Measurements from ENCODE around the gene WNT4. TPM values are rescaled to one million over a fixed set of nuclear protein-coding genes. Genes with fewer than 3 reads are reported as not detected.

The WNT4 gene
- total RNA-seq, 4 donors from 2014 or later: 9.4 to 18.8 (median 14.5) TPM

GRCh38 chr1:22132517-22133235, 10.2 kb downstream of the WNT4 start:
- 26 to 57% methylated on average over 11 to 15 of the region's 15 CpGs for WGBS, 2 donors
- H3K4me3 ChIP-seq (ENCODE audit: low read depth, poor library complexity, severe bottlenecking): no peak overlapping the region
- intact Hi-C loops (cut with DNase I; ENCODE audit: low total_unique reads): loop anchor here (10.0 kb wide), 1 partner anchor 142 kb away; no protein-coding TSS in a partner anchor
- TF ChIP-seq, protein P1, sequence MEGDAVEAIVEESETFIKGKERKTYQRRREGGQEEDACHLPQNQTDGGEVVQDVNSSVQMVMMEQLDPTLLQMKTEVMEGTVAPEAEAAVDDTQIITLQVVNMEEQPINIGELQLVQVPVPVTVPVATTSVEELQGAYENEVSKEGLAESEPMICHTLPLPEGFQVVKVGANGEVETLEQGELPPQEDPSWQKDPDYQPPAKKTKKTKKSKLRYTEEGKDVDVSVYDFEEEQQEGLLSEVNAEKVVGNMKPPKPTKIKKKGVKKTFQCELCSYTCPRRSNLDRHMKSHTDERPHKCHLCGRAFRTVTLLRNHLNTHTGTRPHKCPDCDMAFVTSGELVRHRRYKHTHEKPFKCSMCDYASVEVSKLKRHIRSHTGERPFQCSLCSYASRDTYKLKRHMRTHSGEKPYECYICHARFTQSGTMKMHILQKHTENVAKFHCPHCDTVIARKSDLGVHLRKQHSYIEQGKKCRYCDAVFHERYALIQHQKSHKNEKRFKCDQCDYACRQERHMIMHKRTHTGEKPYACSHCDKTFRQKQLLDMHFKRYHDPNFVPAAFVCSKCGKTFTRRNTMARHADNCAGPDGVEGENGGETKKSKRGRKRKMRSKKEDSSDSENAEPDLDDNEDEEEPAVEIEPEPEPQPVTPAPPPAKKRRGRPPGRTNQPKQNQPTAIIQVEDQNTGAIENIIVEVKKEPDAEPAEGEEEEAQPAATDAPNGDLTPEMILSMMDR (IDR thresholded peaks at IDR 0.05): no peak
- no peak for TF ChIP-seq POLR2A (IDR thresholded peaks at IDR 0.05)
- no peak for DNase-seq (ENCODE audit: low spot score in 2 of 2)

GRCh38 chr1:22131875-22132486, 10.9 kb downstream of the WNT4 start:
- no peak for TF ChIP-seq POLR2A (IDR thresholded peaks at IDR 0.05)
- TF ChIP-seq, protein P1 (IDR thresholded peaks at IDR 0.05): no peak
- WGBS, 2 donors: 22 to 28% methylated on average over 7 to 8 of the region's 10 CpGs
- H3K4me3 ChIP-seq (ENCODE audit: low read depth, poor library complexity, severe bottlenecking): no peak overlapping the region
- intact Hi-C loops (cut with DNase I; ENCODE audit: low total_unique reads): loop anchor here (10.0 kb wide), 1 partner anchor 143 kb away; no protein-coding TSS in a partner anchor
- no peak for DNase-seq (ENCODE audit: low spot score in 2 of 2)

DNA sequence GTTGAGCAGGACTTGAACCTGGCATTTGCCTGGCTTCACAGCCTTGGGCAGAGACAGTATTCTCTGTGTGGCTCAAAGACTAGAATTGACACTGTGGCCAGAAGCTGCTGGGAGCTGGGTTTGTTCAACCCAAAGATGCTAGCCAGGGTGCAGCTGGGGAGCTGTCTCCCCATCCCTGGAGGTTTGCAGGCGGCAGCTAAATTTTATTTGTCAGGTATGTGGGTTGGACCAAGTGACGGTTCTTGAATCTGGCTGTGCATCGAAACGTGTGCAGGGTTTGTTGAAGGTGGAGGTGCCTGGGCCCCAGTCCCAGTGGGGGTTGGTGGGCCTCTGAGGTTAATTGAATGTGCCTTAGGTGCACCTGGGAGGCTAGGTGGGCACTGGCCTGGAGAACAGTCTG, 11.8 kb downstream of the WNT4 start:
- H3K4me3 ChIP-seq (ENCODE audit: low read depth, poor library complexity, severe bottlenecking): no peak overlapping the region
- DNase-seq (ENCODE audit: low spot score in 2 of 2): no peak
- TF ChIP-seq POLR2A (IDR thresholded peaks at IDR 0.05): no peak
- TF ChIP-seq, protein P1 (IDR thresholded peaks at IDR 0.05): no peak
- intact Hi-C loops (cut with DNase I; ENCODE audit: low total_unique reads): loop anchor here (10.0 kb wide), 1 partner anchor 144 kb away; no protein-coding TSS in a partner anchor
- WGBS, 2 donors: 65 to 76% methylated on average over 4 of the region's 4 CpGs

- 81 to 89% methylated on average over 29 of the region's 29 CpGs for WGBS, 2 donors
- intact Hi-C loops (cut with DNase I; ENCODE audit: low total_unique reads): loop anchor here (10.0 kb wide), 2 partner anchors 145 to 285 kb away; no protein-coding TSS in a partner anchor
- no peak overlapping the region for H3K4me3 ChIP-seq (ENCODE audit: low read depth, poor library complexity, severe bottlenecking)
- TF ChIP-seq POLR2A (IDR thresholded peaks at IDR 0.05): no peak
- TF ChIP-seq, protein P1 (IDR thresholded peaks at IDR 0.05): no peak
- no peak for DNase-seq (ENCODE audit: low spot score in 2 of 2)
These were observed 13.3 kb downstream of the WNT4 start for GRCh38 chr1:22129501-22130117.

DNA sequence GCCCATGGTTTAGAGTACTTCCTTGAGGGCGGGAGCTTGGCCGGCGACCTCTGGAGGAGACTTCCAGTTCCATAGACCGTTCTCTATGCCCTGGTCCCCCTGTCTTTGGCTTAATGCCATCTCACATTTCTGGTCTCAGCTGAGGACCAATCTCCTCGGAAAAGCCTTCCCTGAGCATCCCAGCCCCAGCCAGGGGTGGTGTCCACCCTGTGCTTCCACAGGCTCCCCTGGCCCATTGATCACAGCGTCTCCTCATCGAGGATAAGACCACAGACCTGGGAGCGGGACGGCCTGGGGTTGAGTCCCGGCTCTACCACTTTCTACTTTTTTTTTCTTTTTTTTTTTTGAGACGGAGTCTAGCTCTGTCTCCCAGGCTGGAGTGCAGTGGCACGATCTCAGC, 14.5 kb downstream of the WNT4 start:
- H3K4me3 ChIP-seq (ENCODE audit: low read depth, poor library complexity, severe bottlenecking): no peak overlapping the region
- intact Hi-C loops (cut with DNase I; ENCODE audit: low total_unique reads): loop anchor here (10.0 kb wide), 1 partner anchor 286 kb away; no protein-coding TSS in a partner anchor
- TF ChIP-seq POLR2A (IDR thresholded peaks at IDR 0.05): no peak
- TF ChIP-seq, protein P1 (IDR thresholded peaks at IDR 0.05): no peak
- no peak for DNase-seq (ENCODE audit: low spot score in 2 of 2)
- 70 to 74% methylated on average over 12 of the region's 12 CpGs for WGBS, 2 donors
